NCI-H1436 treated with DMSO at 0.1 percent for 48 hours (cell line): Measurements from ENCODE around the gene CCDC177.

Experiments
- DNase-seq: peaks from one replicate; lab custom pipeline; 2025; lab: John Stamatoyannopoulos, UW

CCDC177 gene

DNA sequence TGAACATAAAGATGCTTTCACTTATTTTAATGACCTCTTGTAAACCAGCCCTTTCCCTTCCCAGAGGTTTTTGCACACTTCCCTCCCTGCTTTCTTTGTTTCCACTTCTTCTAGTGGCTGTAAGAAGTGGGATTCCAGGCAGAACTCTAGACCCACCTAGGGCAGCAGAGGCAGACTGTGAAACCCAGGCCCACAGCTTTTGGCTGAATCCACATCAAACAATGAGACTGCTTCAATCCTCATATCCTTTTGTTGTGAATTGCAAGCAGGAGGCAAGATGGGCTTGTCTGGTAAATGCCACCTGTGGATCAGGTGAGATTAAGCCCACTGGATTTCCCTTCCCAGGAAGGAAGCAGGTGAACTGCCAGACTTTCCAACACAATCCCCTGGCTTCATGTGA lies 12.8 kb downstream of the CCDC177 start:
- no peak for DNase-seq

DNA sequence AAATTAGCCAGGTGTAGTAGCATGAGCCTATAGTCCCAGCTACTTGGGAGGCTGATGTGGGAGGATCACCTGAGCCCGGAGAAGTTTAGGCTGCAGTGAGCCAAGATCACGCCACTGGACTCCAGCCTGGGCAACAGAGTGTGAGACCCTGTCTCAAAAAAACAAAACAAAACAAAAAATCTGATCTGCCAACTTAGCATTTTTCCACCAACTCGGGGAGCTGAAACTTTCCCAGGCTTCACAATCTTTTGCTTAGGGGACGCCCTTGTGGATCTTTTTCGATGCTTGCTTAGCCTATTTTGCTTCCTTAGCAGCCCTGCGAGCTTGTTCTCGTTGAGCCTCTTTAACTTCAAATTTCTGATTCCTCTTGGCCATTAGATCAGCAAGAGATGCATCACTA lies 13.8 kb downstream of the CCDC177 start:
- no peak for DNase-seq

DNA sequence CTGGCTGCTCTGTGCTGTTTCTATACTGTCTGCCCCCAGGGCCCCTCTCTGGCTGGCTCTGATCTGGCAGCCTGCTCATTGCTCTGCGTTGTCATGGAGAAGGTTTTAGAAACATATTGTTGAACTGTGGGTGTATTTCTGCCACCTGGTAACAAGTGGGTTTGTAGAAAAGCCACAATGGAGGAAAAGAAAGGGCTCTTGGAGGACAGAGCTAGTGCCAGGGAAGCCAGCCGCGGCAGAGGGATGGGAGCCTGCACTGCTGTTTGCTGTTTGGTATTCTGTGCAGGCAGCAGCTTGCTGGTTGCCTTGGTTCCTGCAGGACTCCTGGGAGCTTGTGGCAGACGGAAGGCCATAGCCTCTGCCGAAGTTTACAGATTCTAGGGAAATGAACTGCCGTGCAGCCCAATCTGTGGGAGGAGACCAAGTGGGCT lies 15.1 kb downstream of the CCDC177 start:
- peak; percentile 49 for DNase-seq

DNA sequence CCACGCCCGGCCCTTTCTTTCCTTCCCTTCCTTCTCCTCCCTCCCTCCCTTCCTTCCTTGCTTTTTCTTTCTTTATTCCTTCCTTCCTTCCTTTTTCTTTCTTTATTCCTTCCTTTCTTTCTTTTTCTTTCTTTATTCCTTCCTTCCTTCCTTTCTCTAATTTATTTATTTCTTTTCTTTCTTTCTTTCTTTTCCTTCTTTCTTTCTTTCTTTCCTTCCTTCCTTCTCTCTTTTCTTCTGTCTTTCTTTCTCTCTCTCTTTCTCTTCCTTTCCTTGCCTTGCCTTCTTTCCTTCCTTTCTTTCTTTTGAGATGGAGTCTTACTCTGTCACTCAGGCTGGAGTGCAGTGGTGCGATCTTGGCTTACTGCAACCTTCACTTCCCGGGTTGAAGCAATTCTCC lies 15.9 kb downstream of the CCDC177 start:
- DNase-seq = no peak

DNA sequence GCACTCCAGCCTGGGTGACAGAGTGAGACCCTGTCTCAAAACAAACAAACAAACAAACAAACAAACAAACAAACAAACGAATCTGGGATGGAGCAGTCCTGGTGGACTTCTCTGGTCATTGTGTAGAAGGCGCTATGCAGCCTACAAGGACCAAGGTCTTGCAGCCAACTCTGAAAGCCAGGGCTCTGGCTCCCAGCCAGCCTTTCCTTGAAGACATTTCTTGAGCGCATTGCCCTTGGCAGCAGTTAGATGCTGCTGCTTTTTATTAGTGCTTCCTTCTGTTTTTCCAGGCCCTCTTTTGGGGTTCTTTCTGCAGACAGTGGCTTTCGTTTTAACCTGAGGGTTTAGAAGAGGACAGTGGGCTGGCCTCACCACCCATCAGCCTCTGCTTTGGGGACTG lies 20.2 kb downstream of the CCDC177 start:
- DNase-seq = no peak

DNA sequence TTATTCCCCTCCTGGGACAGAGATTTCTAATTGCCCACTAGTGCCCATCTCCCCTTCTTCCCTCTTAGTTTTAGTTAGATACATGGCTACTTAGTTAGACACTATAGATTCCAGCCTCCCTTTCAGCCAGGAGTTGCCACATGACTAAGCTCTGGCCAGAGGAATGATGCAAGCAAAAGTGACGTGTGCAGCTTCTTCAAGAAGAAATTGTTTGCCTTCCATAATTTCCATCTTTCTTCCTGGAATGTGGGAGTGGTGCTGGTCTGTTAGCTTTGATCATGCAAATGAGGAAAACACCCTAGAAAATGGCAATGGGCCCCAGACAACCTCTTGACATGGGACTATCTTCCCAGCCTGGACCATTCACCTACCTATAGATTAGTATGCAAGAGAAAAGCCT lies 21.4 kb downstream of the CCDC177 start:
- DNase-seq = no peak

DNA sequence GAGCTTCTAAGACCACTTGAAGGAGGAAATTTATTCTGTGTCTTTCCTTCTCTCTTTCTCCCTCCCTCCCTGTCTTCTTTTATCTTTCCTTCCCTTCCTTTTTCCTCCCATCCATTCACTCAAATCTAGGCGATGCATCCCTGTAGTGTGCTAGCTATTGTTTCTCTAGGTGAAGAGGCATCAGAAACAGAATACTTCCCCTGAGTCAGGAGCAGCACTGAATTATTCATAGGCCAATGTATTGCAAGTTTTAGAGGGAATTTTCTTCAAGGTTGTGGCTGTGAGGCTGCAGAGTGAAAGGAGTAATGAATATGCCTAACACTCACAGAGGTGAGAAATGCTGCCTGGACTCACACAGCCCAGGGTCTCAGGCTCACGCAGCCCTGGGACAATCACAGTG lies 23.2 kb downstream of the CCDC177 start:
- DNase-seq = no peak

DNA sequence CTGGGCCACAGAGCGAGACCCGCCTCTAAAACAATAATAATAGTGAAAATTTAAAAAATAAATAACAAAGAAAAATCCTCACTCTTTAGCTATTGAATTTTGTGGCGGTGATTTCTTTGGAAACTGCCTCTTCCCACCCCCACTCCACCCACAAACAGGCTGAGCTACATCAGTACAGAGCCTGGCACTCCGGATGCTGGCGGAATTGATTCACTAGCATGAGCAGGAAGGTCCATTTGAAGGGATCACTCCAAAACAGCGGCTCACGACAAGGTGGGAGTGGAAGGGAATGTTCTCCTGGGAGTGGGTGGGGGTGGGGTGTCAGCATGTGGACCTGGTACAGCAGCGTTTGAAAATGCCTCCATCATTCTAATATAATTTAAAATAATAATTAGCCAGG lies 26.1 kb downstream of the CCDC177 start:
- no peak for DNase-seq

DNA sequence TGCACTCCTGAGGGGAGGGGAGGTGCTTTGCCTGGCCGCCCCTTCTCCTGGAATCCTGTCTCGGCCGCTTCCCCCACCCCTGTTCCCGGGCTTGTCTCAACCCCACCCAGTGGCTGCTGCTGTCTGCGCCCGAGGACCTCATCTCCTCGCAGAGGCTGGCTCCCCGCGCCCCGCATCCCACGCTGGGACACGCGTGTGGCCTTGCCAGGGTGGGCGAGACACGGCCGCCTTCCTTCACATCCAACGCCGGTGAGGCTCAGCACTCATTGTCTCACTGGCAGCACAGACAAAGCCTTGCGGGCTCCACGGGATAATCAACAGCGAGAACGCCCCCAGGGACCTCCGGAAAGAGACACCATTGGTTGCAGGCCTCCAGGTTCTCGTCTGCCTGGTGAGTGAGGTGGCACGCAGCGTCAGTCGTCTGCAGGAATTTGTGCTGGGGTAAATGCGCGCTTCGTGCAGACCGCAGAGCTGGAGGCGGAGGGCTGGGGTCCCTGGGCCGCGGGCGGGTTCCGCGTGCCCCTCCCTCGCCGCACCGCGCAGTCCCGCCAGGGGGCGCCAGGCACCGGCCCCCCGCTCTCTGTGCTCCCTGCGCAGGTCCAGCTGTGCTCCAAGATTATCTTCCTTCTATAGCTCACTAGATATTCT lies 26.8 kb downstream of the CCDC177 start:
- DNase-seq = peak; percentile 42

DNA sequence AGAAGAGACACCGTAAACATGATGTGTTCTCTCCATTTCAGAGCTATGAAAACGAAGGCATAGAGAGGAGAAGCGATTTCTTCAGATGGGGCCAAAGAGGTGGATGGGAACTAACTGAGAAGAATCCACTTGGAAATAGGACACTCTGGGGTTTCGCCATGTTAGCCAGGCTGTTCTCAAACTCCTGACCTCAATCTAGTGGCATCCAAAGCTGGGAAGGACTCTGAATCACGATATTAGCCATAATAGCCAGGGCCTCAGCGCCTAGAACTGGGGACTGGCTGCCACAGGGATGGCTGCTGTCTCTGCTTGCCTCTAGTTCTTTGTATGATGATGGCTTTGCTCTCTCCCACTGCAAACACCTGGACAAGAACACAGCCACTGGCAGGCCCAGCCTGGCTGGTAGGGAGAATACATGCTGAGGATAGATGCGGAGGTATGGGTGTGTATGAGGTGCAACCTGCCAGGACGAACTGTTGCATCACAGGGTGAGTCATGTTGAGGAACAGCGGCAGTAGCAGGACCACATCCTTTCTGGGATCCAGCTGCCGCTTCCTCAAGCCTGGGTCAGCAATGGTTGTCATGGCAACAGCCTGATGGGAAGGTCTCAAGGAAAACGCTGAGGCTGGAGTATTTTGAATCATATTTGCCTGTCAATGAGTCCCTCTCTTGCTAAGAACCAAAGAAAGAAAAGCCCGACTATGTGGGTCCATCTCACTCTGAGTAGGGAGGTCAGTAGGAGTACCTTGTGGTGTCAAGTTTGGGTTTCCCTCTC lies 31.1 kb downstream of the CCDC177 start:
- DNase-seq = no peak

DNA sequence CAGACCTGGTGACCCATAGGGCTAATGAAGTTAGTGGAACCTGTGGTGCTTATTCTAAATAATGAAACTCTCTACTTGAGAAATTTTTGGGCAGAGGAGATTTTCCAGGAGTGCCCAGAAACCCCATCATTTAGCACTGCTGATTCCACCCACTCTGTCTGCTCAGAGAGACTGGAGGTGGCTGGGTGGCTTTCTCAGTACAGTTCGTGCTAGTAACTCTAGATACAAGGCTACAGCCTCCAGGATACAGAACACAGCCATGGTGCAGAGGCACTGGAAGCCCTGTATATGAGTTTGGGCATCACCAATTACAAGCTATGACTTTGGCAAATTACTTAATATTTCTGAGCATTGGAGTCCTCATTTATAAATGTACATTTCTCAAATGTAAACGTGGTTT lies 32.4 kb downstream of the CCDC177 start:
- no peak for DNase-seq

DNA sequence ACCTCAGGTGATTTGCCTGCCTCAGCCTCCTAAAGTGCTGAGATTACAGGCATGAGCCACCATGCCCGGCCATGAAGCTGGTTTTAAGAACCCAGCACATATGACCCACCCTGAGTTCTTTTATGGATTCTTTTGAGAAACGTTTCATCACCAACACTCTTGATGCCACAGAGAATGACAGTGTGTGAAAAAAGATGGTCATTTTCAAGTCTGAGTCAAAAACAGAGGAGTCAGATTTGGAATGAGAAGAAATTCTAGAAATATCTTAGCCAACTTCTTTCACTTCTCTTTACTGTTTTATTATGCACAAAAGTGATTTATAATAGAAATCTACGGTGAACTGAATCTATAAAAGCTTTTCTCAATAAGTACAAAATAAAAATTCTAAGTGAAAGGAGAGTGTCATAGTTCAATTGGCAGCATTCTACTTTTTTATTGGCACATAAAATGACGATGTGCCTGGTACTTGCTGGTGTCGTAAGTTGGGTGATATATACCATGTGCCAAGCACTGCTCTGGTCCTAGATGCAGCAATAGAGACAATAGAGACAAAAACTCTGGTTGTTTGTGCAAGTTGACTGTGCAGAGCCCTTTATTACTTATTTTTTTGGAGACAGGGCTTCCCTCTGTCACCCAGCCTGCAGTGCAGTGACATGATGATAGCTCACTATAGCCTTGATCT lies 33.9 kb downstream of the CCDC177 start:
- DNase-seq = no peak

DNA sequence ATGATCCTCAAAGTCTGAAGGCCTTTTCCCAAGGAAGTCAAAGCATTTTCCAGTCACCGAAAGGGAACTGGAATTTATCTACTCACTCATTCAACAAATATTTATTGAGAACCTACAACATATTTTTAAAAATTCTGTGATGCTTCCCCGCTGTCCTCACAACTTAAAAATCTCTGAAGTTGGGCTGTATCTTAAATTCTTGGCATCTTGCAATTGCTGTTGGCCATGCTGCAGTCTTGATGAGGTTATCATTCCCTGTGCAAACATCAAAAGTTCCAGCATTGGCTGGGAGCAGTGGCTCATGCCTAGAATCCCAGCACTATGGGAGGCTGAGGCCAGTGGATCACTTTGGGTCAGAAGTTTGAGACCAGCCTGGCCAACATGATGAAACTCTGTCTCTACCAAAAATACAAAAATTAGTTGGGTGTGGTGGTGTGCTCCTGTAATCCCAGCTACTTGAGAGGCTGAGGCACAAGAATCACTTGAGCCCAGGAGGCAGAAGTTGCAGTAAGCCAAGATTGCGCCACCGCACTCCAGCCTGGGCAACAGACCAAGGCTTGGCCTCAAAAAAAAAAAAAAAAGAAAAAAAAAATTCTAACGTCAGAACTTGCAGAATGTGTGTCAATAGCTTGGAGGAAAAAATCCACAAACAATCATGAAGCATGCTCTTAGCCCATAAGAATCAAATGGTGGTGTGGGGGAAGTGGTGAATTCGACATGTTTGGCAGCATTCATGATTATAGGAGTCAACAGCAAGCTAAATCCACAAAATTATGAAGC lies 34.9 kb downstream of the CCDC177 start:
- no peak for DNase-seq

DNA sequence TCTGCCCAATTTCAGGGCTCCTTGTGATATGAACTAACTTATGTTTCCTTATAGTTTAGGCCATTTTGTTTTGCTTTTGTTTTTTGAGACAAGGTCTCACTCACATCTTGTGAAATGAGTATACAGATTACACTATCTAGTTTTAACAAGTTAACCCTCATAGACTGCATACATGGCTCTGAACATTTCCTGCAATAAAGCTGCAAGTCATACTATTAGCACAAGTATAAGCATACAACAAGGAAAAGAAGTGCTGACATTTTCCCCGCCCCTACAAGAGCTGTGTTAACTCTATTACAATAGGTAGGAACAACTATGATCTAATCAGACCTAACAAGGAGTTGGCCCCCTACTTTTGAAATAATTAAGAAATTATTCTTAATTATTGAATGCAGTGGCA lies 35.9 kb downstream of the CCDC177 start:
- DNase-seq = no peak

DNA sequence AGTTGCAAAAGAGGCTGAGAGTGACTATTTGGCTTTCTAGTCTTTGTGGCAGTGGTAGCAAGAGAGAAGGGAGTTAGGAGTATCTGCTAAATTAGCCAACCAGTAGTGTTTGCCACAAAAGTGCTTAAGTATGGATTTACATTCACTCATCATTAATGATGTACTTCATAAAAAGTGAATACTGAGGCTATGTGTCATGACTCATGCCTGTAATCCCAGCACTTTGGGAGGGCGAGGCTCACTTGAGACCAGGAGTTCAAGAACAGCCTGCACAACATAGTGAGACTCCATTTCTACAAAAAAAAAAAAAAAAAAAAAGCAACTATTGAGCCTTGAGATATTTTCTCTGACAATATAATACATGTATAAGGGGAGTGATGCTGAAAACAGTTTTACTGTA lies 36.8 kb downstream of the CCDC177 start:
- DNase-seq = no peak

DNA sequence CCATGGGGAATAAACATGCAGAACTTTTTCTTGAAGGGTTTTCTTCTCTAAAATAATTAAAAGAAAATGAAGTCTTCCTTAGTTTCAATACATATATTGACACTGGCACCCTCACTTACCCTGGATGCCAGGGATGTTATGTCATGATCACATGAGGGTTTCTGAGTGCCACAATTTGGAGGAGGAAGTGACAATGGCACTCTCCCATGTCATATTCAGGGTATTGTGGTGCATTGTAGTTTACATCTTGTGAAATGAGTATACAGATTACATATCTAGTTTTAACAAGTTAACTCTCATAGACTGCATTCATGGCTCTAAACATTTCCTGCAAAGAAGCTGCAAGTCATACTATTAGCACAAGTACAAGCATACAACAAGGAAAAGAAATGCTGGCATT lies 37.7 kb downstream of the CCDC177 start:
- DNase-seq = no peak

DNA sequence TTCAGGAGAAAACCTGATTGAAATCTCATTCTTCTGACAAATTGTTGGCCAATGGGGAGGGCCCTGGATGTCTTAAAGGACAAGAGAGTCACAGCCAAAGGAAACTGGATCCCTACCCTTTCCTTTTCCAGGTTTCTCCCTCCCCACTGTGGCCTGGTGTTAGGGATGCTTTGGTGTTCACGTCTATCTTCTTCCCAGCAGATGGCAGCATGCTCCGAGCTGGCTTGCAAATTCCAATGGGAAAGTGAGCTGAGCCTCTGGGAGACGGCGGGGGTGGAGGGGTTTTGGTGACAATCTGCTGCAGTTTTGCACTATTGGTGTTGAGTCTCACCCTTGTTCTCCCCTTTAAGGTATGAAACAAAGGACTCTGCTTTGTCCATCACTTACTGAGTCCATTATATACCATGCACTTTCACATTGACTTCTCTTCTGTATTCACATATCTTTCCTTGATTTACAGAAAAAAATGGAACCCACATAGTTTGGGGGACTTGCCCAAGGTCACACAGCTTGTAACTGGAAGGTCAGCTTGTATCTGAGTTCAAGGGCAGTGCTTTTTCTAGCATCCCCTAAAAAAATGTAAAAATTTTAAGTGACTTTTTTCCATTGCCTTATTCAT lies 39.3 kb downstream of the CCDC177 start:
- no peak for DNase-seq

DNA sequence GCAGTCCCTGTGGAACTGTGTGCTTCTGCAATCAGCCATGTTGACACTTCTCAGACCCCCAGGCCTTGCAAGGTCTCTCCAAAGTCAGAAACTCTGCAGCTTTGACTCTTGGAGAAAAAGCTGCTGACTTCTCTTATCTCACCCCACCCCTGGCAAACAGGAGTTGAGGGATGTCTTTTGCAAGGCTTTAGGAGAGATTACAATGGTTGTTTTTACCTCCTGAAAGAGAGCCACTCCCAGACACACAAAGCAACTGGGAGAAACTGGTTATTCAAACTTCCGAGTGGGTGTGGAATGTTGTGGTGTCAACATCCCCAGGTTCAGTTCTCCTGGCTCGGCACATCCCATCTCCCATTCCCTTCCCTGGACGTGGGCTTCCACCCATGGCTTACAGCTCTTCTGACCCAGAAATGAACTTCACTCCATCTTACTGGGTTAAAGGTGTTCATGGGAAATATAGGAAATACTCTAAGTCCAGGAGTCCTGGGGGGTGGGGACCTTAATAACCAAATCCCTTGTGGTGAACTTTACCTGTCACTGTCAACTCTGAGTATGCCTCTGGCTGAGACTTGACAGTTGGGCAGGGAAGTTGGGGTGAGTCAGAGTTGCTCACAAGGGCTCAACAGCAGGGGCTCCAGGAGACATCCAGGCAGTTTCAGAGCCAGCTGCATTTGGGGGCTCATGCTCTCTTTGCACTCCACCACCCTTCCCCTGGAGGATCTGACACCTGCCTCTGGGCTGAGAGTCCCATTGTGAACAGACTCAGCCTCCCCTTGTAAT lies 41.9 kb downstream of the CCDC177 start:
- no peak for DNase-seq

DNA sequence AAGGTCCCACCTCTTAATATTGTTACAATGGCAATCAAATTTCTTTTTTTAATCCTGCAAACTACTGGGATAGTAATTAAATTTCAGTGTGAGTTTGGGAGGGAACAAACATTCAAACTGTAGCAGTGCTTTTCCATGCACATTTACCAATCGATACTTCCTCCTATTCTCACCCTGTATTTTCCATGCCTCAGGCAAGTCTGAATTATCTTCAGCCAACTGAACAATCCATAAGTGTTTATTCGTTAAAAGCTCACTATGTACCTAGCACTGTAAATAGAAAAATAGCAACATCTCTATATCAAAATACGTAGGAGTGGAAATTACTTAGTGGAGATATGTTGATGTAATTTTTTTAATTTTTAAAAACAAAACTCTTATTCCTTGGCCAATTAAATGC lies 43.5 kb downstream of the CCDC177 start:
- no peak for DNase-seq

DNA sequence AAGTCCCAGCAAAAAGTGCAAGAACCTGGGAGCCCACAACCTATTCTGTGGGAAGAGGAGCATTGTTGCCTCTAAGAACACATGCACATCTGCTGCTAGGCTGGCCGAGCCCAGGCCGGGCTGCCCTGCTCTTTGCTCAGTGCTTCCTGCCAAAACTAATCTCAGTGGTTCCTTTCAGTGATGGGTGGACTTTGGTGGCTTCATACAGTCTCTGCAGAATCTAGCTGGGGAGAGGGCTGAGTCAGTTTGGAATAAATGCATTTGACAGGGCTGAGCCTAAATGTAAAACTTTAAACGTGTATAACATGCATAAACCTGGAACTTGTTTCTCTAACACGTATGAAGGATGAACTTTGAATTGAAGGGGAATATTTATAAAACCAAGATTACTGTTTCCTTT lies 44.6 kb downstream of the CCDC177 start:
- DNase-seq = no peak

DNA sequence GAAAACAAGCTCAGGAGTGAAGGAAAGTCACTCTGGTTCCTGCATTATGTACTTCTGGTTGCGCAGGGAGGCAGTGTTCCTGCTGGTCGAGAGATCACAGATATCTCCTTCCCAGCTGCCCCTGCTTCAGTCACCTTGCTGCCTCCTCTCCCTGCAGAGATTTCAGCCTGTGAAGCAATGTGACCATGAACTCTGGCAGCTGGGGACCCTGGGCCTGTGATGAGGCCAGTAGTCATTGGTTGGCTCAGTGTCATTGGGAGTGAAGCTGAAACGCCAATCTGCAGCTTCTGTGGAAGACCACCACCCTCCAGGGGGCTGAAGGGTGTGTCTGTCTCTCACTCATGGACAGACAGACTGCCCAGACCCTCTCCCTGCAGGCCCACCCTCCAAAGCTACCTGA lies 45.1 kb downstream of the CCDC177 start:
- DNase-seq = no peak
